CD4-positive, alpha-beta T cell (primary cell): ENCODE results near the gene APOLD1. TPM values are rescaled to one million over a fixed set of nuclear protein-coding genes. Genes with fewer than 3 reads are reported as not detected.

Experiments used
- ATAC-seq: fragments of 200-7000 bp; cut with Tn5 transposase; one replicate; pipeline ENCODE4 v1.10.0; 2022; ENCODE audit warnings: mild to moderate bottlenecking; ENCODE audit not compliant: poor library complexity
- CTCF ChIA-PET: fragments of 350-600 bp; sonication (Branson Sonifier 250); formaldehyde crosslinking; loops from one replicate; lab custom pipeline; 2021; ENCODE audit warnings: antibody characterized with exemption, inconsistent platforms; lab: Charles Lee
- POLR2A ChIA-PET: fragments of 350-600 bp; sonication (Branson Sonifier 250); formaldehyde crosslinking; loops from one replicate; lab custom pipeline; 2021; ENCODE audit warnings: antibody characterized with exemption, inconsistent platforms; lab: Charles Lee
- DNase-seq, 14 experiments: peaks; one replicate each; pipeline ENCODE4 v3.0.0-alpha.2; 2013 to 2020; ENCODE audit warnings: mixed read lengths in 2 of 14
- H3K27ac ChIP-seq, 2 donors: one replicate each; pipeline versions ENCODE4 v1.5.1 to v1.7.0; 2013; ENCODE audit warnings: low read length in 2 of 2, low read depth in 1 of 2, mild to moderate bottlenecking in 1 of 2
- H3K27me3 ChIP-seq, 2 experiments: 1 replicate in 1 of 2; 2 replicates in 1 of 2; pipeline versions ENCODE4 v1.6.1 to v1.7.0; 2013; ENCODE audit warnings: low read length in 2 of 2, control low read depth in 1 of 2, mild to moderate bottlenecking in 1 of 2, moderate library complexity in 1 of 2; ENCODE audit not compliant: insufficient read depth in 2 of 2, control insufficient read depth in 1 of 2
- H3K36me3 ChIP-seq: one replicate; pipeline ENCODE4 v1.6.1; 2013; ENCODE audit warnings: low read length, control low read depth; ENCODE audit not compliant: insufficient read depth
- H3K4me1 ChIP-seq: one replicate; pipeline ENCODE4 v1.6.1; 2013; ENCODE audit warnings: low read length, control low read depth; ENCODE audit not compliant: insufficient read depth
- H3K4me3 ChIP-seq: one replicate; pipeline ENCODE4 v1.5.1; 2013; ENCODE audit warnings: mild to moderate bottlenecking, low read length, moderate library complexity
- H3K9me3 ChIP-seq, 2 experiments: 1 replicate in 1 of 2; 2 replicates in 1 of 2; pipeline versions ENCODE4 v1.6.1 to v1.7.0; 2013; ENCODE audit warnings: low read length in 2 of 2, mild to moderate bottlenecking in 2 of 2, control low read depth in 1 of 2, moderate library complexity in 1 of 2; ENCODE audit not compliant: control insufficient read depth in 1 of 2, insufficient read depth in 1 of 2
- H3K27ac Mint-ChIP-seq: one replicate; pipeline ENCODE4 v1.8.0; 2020; ENCODE audit warnings: mixed read lengths
- H3K27me3 Mint-ChIP-seq: one replicate; pipeline ENCODE4 v1.8.0; 2021; ENCODE audit warnings: mixed read lengths
- H3K36me3 Mint-ChIP-seq: one replicate; pipeline ENCODE4 v1.8.0; 2021; ENCODE audit warnings: low read depth, mixed read lengths
- H3K4me1 Mint-ChIP-seq: one replicate; pipeline ENCODE4 v1.8.0; 2021; ENCODE audit warnings: low read depth, mixed read lengths
- H3K4me3 Mint-ChIP-seq: one replicate; pipeline ENCODE4 v1.8.0; 2020; ENCODE audit warnings: mild to moderate bottlenecking, mixed read lengths
- H3K9me3 Mint-ChIP-seq: one replicate; pipeline ENCODE4 v1.8.0; 2020; ENCODE audit warnings: mixed read lengths
- CTCF ChIP-seq: fragments of 200-600 bp; IDR thresholded peaks from one replicate; pipeline ENCODE4 v1.8.0; 2022; ENCODE audit warnings: antibody characterized with exemption, mild to moderate bottlenecking
- intact Hi-C, 2 experiments: fragments of 100-400 bp; cut with DNase I in 1 of 2; cut with micrococcal nuclease in 1 of 2; formaldehyde crosslinking; loops; one replicate each; pipeline versions ENCODE4 v1.15.1 to v1.9.0; 2023 to 2025; cut with DNase I, micrococcal nuclease
- total RNA-seq, 174 experiments: library from RNA in 2 of 174; stranded (reverse) in 2 of 174; gene quantifications; one replicate each; pipeline ENCODE4 v1.2.3 and lab custom pipeline; 2021 to 2026

APOLD1 gene
- total RNA-seq, 2 experiments from 2014 or later = 1.8 to 3.4 TPM

- no peak overlapping the region for H3K27ac Mint-ChIP-seq
- intact Hi-C loops = no loop called here
- POLR2A ChIA-PET = no interaction called here
Observed at GRCh38 chr12:12755923-12756322, 29.5 kb upstream of the APOLD1 start.

GRCh38 chr12:12757121-12757520 lies 28.3 kb upstream of the APOLD1 start:
- Mint-ChIP-seq H3K9me3 (no peaks in the 10 kb centered on the region), H3K27me3 (no peaks in the 10 kb centered on the region), H3K36me3 (no peaks in the 10 kb centered on the region), H3K27ac (no peak overlapping the region), H3K4me3 (no peak overlapping the region), H3K4me1 (no peaks in the 10 kb centered on the region)
- H3K9me3 ChIP-seq = no peaks in the 10 kb centered on the region
- no peaks in the 10 kb centered on the region for H3K36me3 ChIP-seq
- H3K27ac ChIP-seq = no peak overlapping the region
- DNase-seq (no peak), ATAC-seq (no peak)
- POLR2A ChIA-PET = no interaction called here
- H3K4me1 ChIP-seq = no peaks in the 10 kb centered on the region
- CTCF ChIA-PET = no interaction called here
- no peaks in the 10 kb centered on the region for H3K27me3 ChIP-seq
- intact Hi-C loops = no loop called here
- no peak for TF ChIP-seq CTCF
- H3K4me3 ChIP-seq = no peak overlapping the region

More at GRCh38 chr12:12755923-12756322, 29.5 kb upstream of the APOLD1 start:
- Mint-ChIP-seq H3K9me3 (no peaks in the 10 kb centered on the region), H3K4me1 (no peaks in the 10 kb centered on the region), H3K27me3 (no peaks in the 10 kb centered on the region), H3K4me3 (no peak overlapping the region), H3K36me3 (no peaks in the 10 kb centered on the region)
- CTCF ChIA-PET = interaction anchor here (1.3 kb wide), 1 partner anchor 11 kb away, joined by 3 read pairs; no protein-coding TSS in a partner anchor
- no peaks in the 10 kb centered on the region for H3K27me3 ChIP-seq
- ATAC-seq (no peak), DNase-seq (no peak)
- H3K36me3 ChIP-seq = no peaks in the 10 kb centered on the region
- no peak overlapping the region for H3K4me3 ChIP-seq
- H3K9me3 ChIP-seq = no peaks in the 10 kb centered on the region
- no peaks in the 10 kb centered on the region for H3K4me1 ChIP-seq
- no peak overlapping the region for H3K27ac ChIP-seq
- no peak for TF ChIP-seq CTCF

GRCh38 chr12:12759234-12759915 lies 26.1 kb upstream of the APOLD1 start:
- POLR2A ChIA-PET = no interaction called here

More at GRCh38 chr12:12759234-12759915, 26.1 kb upstream of the APOLD1 start:
- no peaks in the 10 kb centered on the region for H3K27me3 Mint-ChIP-seq
- no peaks in the 10 kb centered on the region for H3K4me1 Mint-ChIP-seq
- DNase-seq = no peak
- H3K27ac Mint-ChIP-seq = no peak overlapping the region
- no peaks in the 10 kb centered on the region for H3K4me1 ChIP-seq
- no peak for ATAC-seq
- H3K36me3 Mint-ChIP-seq = no peaks in the 10 kb centered on the region
- no peaks in the 10 kb centered on the region for H3K27me3 ChIP-seq
- H3K4me3 ChIP-seq = no peak overlapping the region
- TF ChIP-seq CTCF = no peak
- no peak overlapping the region for H3K27ac ChIP-seq
- intact Hi-C loops = no loop called here
- CTCF ChIA-PET = no interaction called here
- H3K9me3 ChIP-seq = no peaks in the 10 kb centered on the region
- H3K4me3 Mint-ChIP-seq = no peak overlapping the region
- no peaks in the 10 kb centered on the region for H3K9me3 Mint-ChIP-seq
- H3K36me3 ChIP-seq = no peaks in the 10 kb centered on the region
